A549 (cell line): ENCODE data around the gene BMPER. TPM values are rescaled to one million over a fixed set of nuclear protein-coding genes. Genes with fewer than 3 reads are reported as not detected.

Experiments used
- ATAC-seq, 2 experiments: fragments of 200-7000 bp in 1 of 2; fragments of >200 bp in 1 of 2; cut with Nextera tagmentation in 1 of 2; cut with Tn5 transposase in 1 of 2; 3 replicates each; pipeline versions ENCODE4 v1.8.0 to v1.9.1; 2018 to 2020; ENCODE audit warnings: mild to moderate bottlenecking in 1 of 2, moderate library complexity in 1 of 2
- CTCF ChIA-PET: fragments of 300-600 bp; sonication (Branson Sonifier 250); formaldehyde crosslinking; extraction: SDS; loops from one replicate; lab custom pipeline; 2021; ENCODE audit warnings: antibody characterized with exemption, inconsistent platforms; lab: Yijun Ruan, JAX
- POLR2A ChIA-PET: fragments of 350-600 bp; formaldehyde crosslinking; extraction: SDS; loops from one replicate; lab custom pipeline; 2021; ENCODE audit warnings: antibody characterized with exemption, inconsistent platforms; lab: Yijun Ruan, JAX
- DNase-seq, 2 experiments: peaks; one replicate each; pipeline versions ENCODE4 v3.0.0 to v3.0.0-alpha.2; 2011 to 2016; ENCODE audit warnings: low read depth in 1 of 2, low spot score in 1 of 2
- FAIRE-seq: peaks from 2 replicates; lab custom pipeline; 2011; peaks lifted over from hg19 to GRCh38; lab: Jason Lieb, UNC
- H3K27ac ChIP-seq, 2 experiments: fragments of >200 bp; sonication (Bioruptor Twin); formaldehyde crosslinking; 3 replicates each; pipeline ENCODE4 v1.5.1; 2016 to 2017
- H3K4me1 ChIP-seq: fragments of >200 bp; sonication (Bioruptor Twin); formaldehyde crosslinking; 3 replicates; pipeline ENCODE4 v1.6.1; 2016
- H3K4me2 ChIP-seq: fragments of >200 bp; sonication (Bioruptor Twin); formaldehyde crosslinking; 3 replicates; pipeline ENCODE4 v1.6.1; 2016
- H3K4me3 ChIP-seq: fragments of >200 bp; sonication (Bioruptor Twin); formaldehyde crosslinking; 3 replicates; pipeline ENCODE4 v1.5.1; 2016
- H3K9me3 ChIP-seq: fragments of >200 bp; sonication (Bioruptor Twin); formaldehyde crosslinking; 3 replicates; pipeline ENCODE4 v1.6.1; 2016
- ATOH8 ChIP-seq: fragments of 250-450 bp; sonication (Bioruptor Pico); IDR thresholded peaks from 2 replicates; pipeline ENCODE4 v1.5.0; 2020; ENCODE audit warnings: low read depth, mild to moderate bottlenecking, moderate library complexity
- E2F6 ChIP-seq: IDR thresholded peaks from 2 replicates; pipeline ENCODE4 v1.6.1; 2012; ENCODE audit warnings: low read depth, borderline replicate concordance
- EHF ChIP-seq: fragments of 250-450 bp; sonication (Bioruptor Pico); IDR thresholded peaks from 2 replicates; pipeline ENCODE4 v1.5.0; 2020; ENCODE audit warnings: mild to moderate bottlenecking
- EHMT2 ChIP-seq: fragments of 200-600 bp; sonication (generic); IDR thresholded peaks from 2 replicates; pipeline ENCODE4 v1.6.1; 2016; ENCODE audit warnings: antibody characterized with exemption, low read depth, mild to moderate bottlenecking, moderate library complexity
- EP300 ChIP-seq, 2 experiments: fragments of >200 bp; sonication (Bioruptor Twin); formaldehyde crosslinking; IDR thresholded peaks; 2 replicates in 1 of 2; 3 replicates in 1 of 2; pipeline ENCODE4 v1.6.1; 2016 to 2017
- FOXS1 ChIP-seq: fragments of 250-450 bp; sonication (Bioruptor Pico); IDR thresholded peaks from 2 replicates; pipeline ENCODE4 v1.5.0; 2020; ENCODE audit warnings: mild to moderate bottlenecking, moderate library complexity
- GATA3 ChIP-seq: IDR thresholded peaks from 2 replicates; pipeline ENCODE4 v1.6.1; 2012; ENCODE audit warnings: borderline replicate concordance
- HES2 ChIP-seq: fragments of >200 bp; sonication (Bioruptor Twin); formaldehyde crosslinking; IDR thresholded peaks from 2 replicates; pipeline ENCODE4 v1.6.1; 2016
- HMGXB4 ChIP-seq: fragments of 250-450 bp; sonication (Bioruptor Pico); IDR thresholded peaks from 2 replicates; pipeline ENCODE4 v1.5.0; 2021; ENCODE audit warnings: mild to moderate bottlenecking, moderate library complexity, borderline replicate concordance
- HOXA7 ChIP-seq: fragments of 250-450 bp; sonication (Bioruptor Pico); IDR thresholded peaks from 2 replicates; pipeline ENCODE4 v1.5.0; 2020; ENCODE audit warnings: mild to moderate bottlenecking, moderate library complexity
- HOXB13 ChIP-seq: fragments of 250-450 bp; sonication (Bioruptor Pico); IDR thresholded peaks from 2 replicates; pipeline ENCODE4 v1.5.0; 2020; ENCODE audit warnings: low read depth, mild to moderate bottlenecking, moderate library complexity
- MAFK ChIP-seq: fragments of 450-650 bp; IDR thresholded peaks from 2 replicates; pipeline ENCODE4 v1.6.1; 2014; ENCODE audit not compliant: partially characterized antibody
- NPAS2 ChIP-seq: fragments of 250-450 bp; sonication (Bioruptor Pico); IDR thresholded peaks from 2 replicates; pipeline ENCODE4 v1.8.0; 2022; ENCODE audit warnings: mild to moderate bottlenecking, moderate library complexity, borderline replicate concordance
- PBX3 ChIP-seq: IDR thresholded peaks from 2 replicates; pipeline ENCODE4 v1.6.1; 2012
- PHF8 ChIP-seq: fragments of 200-600 bp; sonication (generic); IDR thresholded peaks from 2 replicates; pipeline ENCODE4 v1.6.1; 2016; ENCODE audit warnings: low read depth, mild to moderate bottlenecking, antibody characterized with exemption, moderate library complexity, borderline replicate concordance
- POLR2A ChIP-seq: IDR thresholded peaks from 2 replicates; pipeline ENCODE4 v1.6.1; 2012; ENCODE audit warnings: mild to moderate bottlenecking, low read length
- RCOR1 ChIP-seq: fragments of 150-350 bp; IDR thresholded peaks from 2 replicates; pipeline ENCODE4 v1.6.1; 2014; ENCODE audit warnings: antibody characterized with exemption, low read length, low read depth
- SMC3 ChIP-seq: fragments of >200 bp; sonication (Bioruptor Twin); formaldehyde crosslinking; IDR thresholded peaks from 3 replicates; pipeline ENCODE4 v1.6.1; 2018; ENCODE audit warnings: inconsistent platforms
- SREBF2 ChIP-seq: fragments of 450-650 bp; IDR thresholded peaks from 2 replicates; pipeline ENCODE4 v1.6.1; 2014; ENCODE audit warnings: mild to moderate bottlenecking, moderate library complexity
- ZC3H11A ChIP-seq: fragments of 450-650 bp; IDR thresholded peaks from 2 replicates; pipeline ENCODE4 v1.6.1; 2014; ENCODE audit warnings: antibody characterized with exemption, mild to moderate bottlenecking
- ZSCAN20 ChIP-seq: fragments of 250-450 bp; sonication (Bioruptor Pico); IDR thresholded peaks from 2 replicates; pipeline ENCODE4 v1.8.0; 2022; ENCODE audit warnings: mild to moderate bottlenecking, moderate library complexity
- WGBS: methylation state at CpG from one replicate; pipeline ENCODE4 v1.1.6; 2017; ENCODE audit errors: missing lambda C conversion rate; 5-methylcytosine and 5-hydroxymethylcytosine counted together
- polyA plus RNA-seq, 4 experiments: library from polyadenylated mRNA; depleted of rRNA in 3 of 4; stranded (reverse); fragments of >200 nt; fragmentation: RNase III in 1 of 4; extraction: RNeasy Plus Mini Kit Qiagen cat#74134 plus additional on column Dnase treatment in 1 of 4; gene quantifications; 2 replicates in 3 of 4; 3 replicates in 1 of 4; pipeline ENCODE4 v1.2.3, GENCODE V29; 2011 to 2017

BMPER gene
- polyA plus RNA-seq, 2 of the 4 experiments (the other 2 are of a cell fraction), result 5.0 to 5.8 TPM

- TF ChIP-seq PBX3 (peak; percentile 73; the same call in 1 of the 2 replicates), RCOR1 (no peak), HES2 (peak; percentile 68; the same call in 1 of the 2 replicates)
Observed at GRCh38 chr7:33979807-33980355, 74.5 kb downstream of the BMPER start (continued).

GRCh38 chr7:33981226-33981625 is 75.9 kb downstream of the BMPER start:
- Histone ChIP-seq H3K4me2 (peak overlapping the region; percentile 65; the same call in 2 of the 3 replicates), H3K9me3 (no peaks in the 10 kb centered on the region), H3K27ac (peak overlapping the region; percentile 92 to 94)
- TF ChIP-seq MAFK, result no peak
- no peak for TF ChIP-seq RCOR1
- TF ChIP-seq EP300 (IDR thresholded peaks at IDR 0.05), result no peak
- TF ChIP-seq PHF8, result no peak
- TF ChIP-seq ZC3H11A, result no peak
- TF ChIP-seq HOXB13 (CRISPR knock-in tag), result no peak
- TF ChIP-seq POLR2A, result no peak
- TF ChIP-seq E2F6, result no peak
- TF ChIP-seq GATA3, result no peak
- no peak for TF ChIP-seq EHMT2
- TF ChIP-seq NPAS2 (CRISPR knock-in tag), result no peak
- no peak for TF ChIP-seq EHF (CRISPR knock-in tag)
- no peak for TF ChIP-seq SMC3
- TF ChIP-seq, all 56 proteins: peak for 0
- CTCF ChIA-PET, result interaction anchor here (1.2 to 5.0 kb wide), 13 partner anchors 14 to 340 kb away, joined by 3 to 32 read pairs (median 7); no protein-coding TSS in a partner anchor
- FAIRE-seq, result no peak
- Histone ChIP-seq H3K4me1 (peaks cover 58% of the 10 kb centered on the region), H3K4me3 (no peak overlapping the region)
- POLR2A ChIA-PET, result no interaction called here
- ATAC-seq, result no peak
- DNase-seq, result no peak
- 82% methylated on average over 3 of the region's 3 CpGs for WGBS

- DNase-seq (no peak), FAIRE-seq (no peak)
- H3K9me3 ChIP-seq, result no peaks in the 10 kb centered on the region
- CTCF ChIA-PET, result interaction anchor here (0.7 to 5.0 kb wide), 24 partner anchors 14 to 808 kb away, joined by 3 to 32 read pairs (median 4); no protein-coding TSS in a partner anchor
- peak overlapping the region; percentile 92 to 94 for H3K27ac ChIP-seq
- no peak overlapping the region for H3K4me2 ChIP-seq
- H3K4me1 ChIP-seq, result peaks cover 65% of the 10 kb centered on the region
- POLR2A ChIA-PET, result no interaction called here
- 80% methylated on average over 5 of the region's 5 CpGs for WGBS
- no peak overlapping the region for H3K4me3 ChIP-seq
- TF ChIP-seq GATA3 (no peak), HMGXB4 (CRISPR knock-in tag) (no peak), ATOH8 (no peak), SREBF2 (no peak), ZSCAN20 (no peak), HOXA7 (CRISPR knock-in tag) (no peak), FOXS1 (no peak), RCOR1 (no peak), PBX3 (no peak)
- TF ChIP-seq, all 56 proteins: peak for 0
- no peak for ATAC-seq
Observed at GRCh38 chr7:33981671-33982424, 76.5 kb downstream of the BMPER start.
